Measurements from ENCODE around the gene LMF1. TPM values are rescaled to one million over a fixed set of nuclear protein-coding genes. Genes with fewer than 3 reads are reported as not detected.

The LMF1 gene
- total and polyA plus RNA-seq, 2 of the 8 experiments (the other 6 are each of a cell fraction or from before 2014, with no cell fraction given) = 3.5 to 9.1 TPM

GRCh38 chr16:865026-865425, 105.8 kb downstream of the LMF1 start:
- Histone ChIP-seq H2BK120ac (replicated peaks; ENCODE audit: low read depth, low read length) (no peak overlapping the region), H3K36me3 (ENCODE audit: control insufficient read depth in 2 of 4, insufficient read depth in 4 of 4, low read length in 3 of 4) (no peaks in the 10 kb centered on the region)

More at GRCh38 chr16:865026-865425, 105.8 kb downstream of the LMF1 start:
- no peak overlapping the region for H3K27ac ChIP-seq (ENCODE audit: low read depth, low read length)
- 89% methylated on average over 5 of the region's 5 CpGs; no CpG with 5 or more reads in 1 of the 2 experiments for WGBS, 2 experiments (ENCODE audit: extremely low coverage in 1 of 2, insufficient coverage in 1 of 2, insufficient read length in 1 of 2, insufficient replicate concordance in 2 of 2, low coverage in 1 of 2, low lambda C conversion rate in 2 of 2, missing lambda C conversion rate in 1 of 2)
- H2AK5ac ChIP-seq (ENCODE audit: low read depth, low read length) = no peak overlapping the region
- H3K23ac ChIP-seq (ENCODE audit: insufficient read length) = no peak overlapping the region
- H2BK20ac ChIP-seq (ENCODE audit: low read length) = no peak overlapping the region
- no peaks in the 10 kb centered on the region for H4K20me1 ChIP-seq (replicated peaks in 1 of 2; ENCODE audit: control insufficient read depth in 1 of 2, insufficient read depth in 2 of 2, low read length in 2 of 2)
- H4K91ac ChIP-seq (replicated peaks; ENCODE audit: insufficient read length, low read length) = no peak overlapping the region
- H4K5ac ChIP-seq (ENCODE audit: insufficient read length, low read depth, low read length) = no peak overlapping the region
- no peaks in the 10 kb centered on the region for H3K79me2 ChIP-seq (ENCODE audit: control insufficient read depth in 1 of 2, insufficient read depth in 2 of 2, low read length in 2 of 2)
- H3K4ac ChIP-seq (replicated peaks; ENCODE audit: insufficient read length, low read depth, low read length) = no peak overlapping the region
- H2BK15ac ChIP-seq (ENCODE audit: low read length) = no peak overlapping the region
- H3K4me3 ChIP-seq (ENCODE audit: extremely low read depth in 1 of 4, insufficient read depth in 2 of 4, low read depth in 3 of 4, low read length in 4 of 4) = no peak overlapping the region
- H2BK5ac ChIP-seq (ENCODE audit: low read depth, low read length) = no peak overlapping the region
- H3K18ac ChIP-seq (ENCODE audit: extremely low read depth, low read length) = no peak overlapping the region
- H3K23me2 ChIP-seq (ENCODE audit: low read depth, low read length) = no peaks in the 10 kb centered on the region
- TF ChIP-seq MAX (IDR thresholded peaks at IDR 0.05) = no peak
- no peak overlapping the region for H2BK12ac ChIP-seq (ENCODE audit: low read depth, low read length)
- no peaks in the 10 kb centered on the region for H3K79me1 ChIP-seq (ENCODE audit: low read depth, low read length)
- FAIRE-seq = no peak
- peaks cover 4 to 33% of the 10 kb centered on the region in 2 experiments; a peak in 3 of 4 replicates for H3K9me3 ChIP-seq (ENCODE audit: insufficient read depth in 2 of 2, low read depth in 1 of 2, low read length in 1 of 2)
- H3K14ac ChIP-seq (ENCODE audit: insufficient read length) = no peak overlapping the region
- no peak overlapping the region for H4K8ac ChIP-seq (ENCODE audit: extremely low read depth, insufficient read depth, low read length)
- no peaks in the 10 kb centered on the region for H3K4me1 ChIP-seq (replicated peaks in 1 of 4; ENCODE audit: control insufficient read depth in 3 of 4, insufficient read depth in 4 of 4, low read length in 3 of 4)
- DNase-seq (ENCODE audit: low read depth in 1 of 2, low spot score in 2 of 2) = no peak
- H3K56ac ChIP-seq (replicated peaks; ENCODE audit: insufficient read length, low read depth, low read length) = no peak overlapping the region
- no peak overlapping the region for H3K4me2 ChIP-seq (ENCODE audit: insufficient read depth in 1 of 2, low read depth in 2 of 2, low read length in 2 of 2)
- no peak overlapping the region for H3K9ac ChIP-seq (replicated peaks in 1 of 4; ENCODE audit: extremely low read depth in 1 of 4, low read depth in 3 of 4, low read length in 3 of 4)
- no peaks in the 10 kb centered on the region for H3K27me3 ChIP-seq (replicated peaks in 1 of 4; ENCODE audit: control insufficient read depth in 3 of 4, extremely low read depth in 1 of 4, insufficient read depth in 3 of 4, low read length in 3 of 4)
- ChIA-PET POLR2A (ENCODE audit: partially characterized antibody) (no interaction called here), CTCF (ENCODE audit: partially characterized antibody) (no interaction called here)
- no peak overlapping the region for H2AFZ ChIP-seq (ENCODE audit: low read length)

Measured in H1 (cell line).